Endodermal cell (in vitro differentiated cells): ENCODE measurements around the gene CCSER1. TPM values are rescaled to one million over a fixed set of nuclear protein-coding genes. Genes with fewer than 3 reads are reported as not detected.

Experiments
- DNase-seq: peaks from one replicate; pipeline ENCODE4 v3.0.0-alpha.2; 2017
- H3K27ac ChIP-seq: 2 replicates; pipeline ENCODE4 v1.5.1; 2013; ENCODE audit warnings: mild to moderate bottlenecking, low read depth, low read length, moderate library complexity
- H3K27me3 ChIP-seq: 2 replicates; pipeline ENCODE4 v1.6.1; 2013; ENCODE audit warnings: mild to moderate bottlenecking, low read length, moderate library complexity; ENCODE audit not compliant: insufficient read depth, control insufficient read depth, poor library complexity, severe bottlenecking
- H3K36me3 ChIP-seq: 2 replicates; pipeline ENCODE4 v1.7.0; 2013; ENCODE audit warnings: mild to moderate bottlenecking, low read length, moderate library complexity; ENCODE audit not compliant: control insufficient read depth, insufficient read depth
- H3K4me1 ChIP-seq: one replicate; pipeline ENCODE4 v1.7.0; 2013; ENCODE audit warnings: low read length; ENCODE audit not compliant: control insufficient read depth, insufficient read depth
- H3K4me3 ChIP-seq: 2 replicates; pipeline ENCODE4 v1.5.1; 2013; ENCODE audit warnings: mild to moderate bottlenecking, low read length, moderate library complexity
- H3K9ac ChIP-seq: 2 replicates; pipeline ENCODE4 v1.6.1; 2013; ENCODE audit warnings: mild to moderate bottlenecking, low read length, moderate library complexity; ENCODE audit not compliant: poor library complexity, severe bottlenecking; ENCODE audit errors: extremely low read depth
- H3K9me3 ChIP-seq: 2 replicates; pipeline ENCODE4 v1.6.1; 2013; ENCODE audit warnings: mild to moderate bottlenecking, low read length, moderate library complexity; ENCODE audit not compliant: control insufficient read depth
- H3K27ac Mint-ChIP-seq: 2 replicates; pipeline ENCODE4 v1.8.0; 2020; ENCODE audit warnings: mixed read lengths
- H3K27me3 Mint-ChIP-seq: 2 replicates; pipeline ENCODE4 v1.8.0; 2021; ENCODE audit warnings: mild to moderate bottlenecking, mixed read lengths; ENCODE audit not compliant: insufficient read depth
- H3K36me3 Mint-ChIP-seq: 2 replicates; pipeline ENCODE4 v1.8.0; 2020; ENCODE audit warnings: low read depth, mixed read lengths
- H3K4me1 Mint-ChIP-seq: 2 replicates; pipeline ENCODE4 v1.8.0; 2020; ENCODE audit warnings: mixed read lengths
- H3K4me3 Mint-ChIP-seq: 2 replicates; pipeline ENCODE4 v1.8.0; 2020; ENCODE audit warnings: mild to moderate bottlenecking, moderate library complexity, mixed read lengths
- H3K9me3 Mint-ChIP-seq: 2 replicates; pipeline ENCODE4 v1.8.0; 2020; ENCODE audit warnings: mild to moderate bottlenecking, mixed read lengths
- WGBS, 2 experiments: methylation state at CpG; one replicate each; pipeline versions ENCODE4 v1.1.5 to v1.1.7; 2013; ENCODE audit warnings: missing lambda C conversion rate in 2 of 2, mixed read lengths in 1 of 2; ENCODE audit not compliant: insufficient coverage in 1 of 2, insufficient read length in 1 of 2; 5-methylcytosine and 5-hydroxymethylcytosine counted together
- total RNA-seq, 2 donors: library from RNA; stranded (reverse); fragmentation: NEBNext Ultra II Directional in 1 of 2; extraction: Animal tissue kit (Norgen Biotek cat#: 25700) in 1 of 2; gene quantifications; 2 replicates in 1 of 2; 3 replicates in 1 of 2; pipeline ENCODE4 v1.2.1, GENCODE V29; 2021
- TF ChIP-seq, protein P1 (sequence below): fragments of 200-600 bp; sonication (generic); conservative IDR thresholded peaks from 2 replicates; pipeline ENCODE4 v1.5.0; 2021; ENCODE audit warnings: antibody characterized with exemption, mild to moderate bottlenecking

CCSER1 gene
- total RNA-seq, 2 donors from 2014 or later = 1.1 to 2.2 TPM

GRCh38 chr4:90112715-90113114, 14.5 kb upstream of the CCSER1 start:
- Mint-ChIP-seq H3K27me3 (no peaks in the 10 kb centered on the region), H3K4me3 (no peak overlapping the region), H3K4me1 (no peaks in the 10 kb centered on the region), H3K27ac (no peak overlapping the region), H3K9me3 (no peaks in the 10 kb centered on the region), H3K36me3 (no peaks in the 10 kb centered on the region)
- TF ChIP-seq, protein P1, sequence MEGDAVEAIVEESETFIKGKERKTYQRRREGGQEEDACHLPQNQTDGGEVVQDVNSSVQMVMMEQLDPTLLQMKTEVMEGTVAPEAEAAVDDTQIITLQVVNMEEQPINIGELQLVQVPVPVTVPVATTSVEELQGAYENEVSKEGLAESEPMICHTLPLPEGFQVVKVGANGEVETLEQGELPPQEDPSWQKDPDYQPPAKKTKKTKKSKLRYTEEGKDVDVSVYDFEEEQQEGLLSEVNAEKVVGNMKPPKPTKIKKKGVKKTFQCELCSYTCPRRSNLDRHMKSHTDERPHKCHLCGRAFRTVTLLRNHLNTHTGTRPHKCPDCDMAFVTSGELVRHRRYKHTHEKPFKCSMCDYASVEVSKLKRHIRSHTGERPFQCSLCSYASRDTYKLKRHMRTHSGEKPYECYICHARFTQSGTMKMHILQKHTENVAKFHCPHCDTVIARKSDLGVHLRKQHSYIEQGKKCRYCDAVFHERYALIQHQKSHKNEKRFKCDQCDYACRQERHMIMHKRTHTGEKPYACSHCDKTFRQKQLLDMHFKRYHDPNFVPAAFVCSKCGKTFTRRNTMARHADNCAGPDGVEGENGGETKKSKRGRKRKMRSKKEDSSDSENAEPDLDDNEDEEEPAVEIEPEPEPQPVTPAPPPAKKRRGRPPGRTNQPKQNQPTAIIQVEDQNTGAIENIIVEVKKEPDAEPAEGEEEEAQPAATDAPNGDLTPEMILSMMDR = no peak
- DNase-seq = no peak
- no peaks in the 10 kb centered on the region for H3K27me3 ChIP-seq
- no peaks in the 10 kb centered on the region for H3K36me3 ChIP-seq
- H3K9ac ChIP-seq = no peak overlapping the region
- H3K9me3 ChIP-seq = no peaks in the 10 kb centered on the region
- no peak overlapping the region for H3K4me3 ChIP-seq
- H3K27ac ChIP-seq = no peak overlapping the region
- H3K4me1 ChIP-seq = no peaks in the 10 kb centered on the region
- WGBS, 2 experiments = 100% methylated on average over 1 of the region's 2 CpGs

- Mint-ChIP-seq H3K36me3 (no peaks in the 10 kb centered on the region), H3K4me3 (no peak overlapping the region), H3K4me1 (peaks cover 1% of the 10 kb centered on the region), H3K27me3 (no peaks in the 10 kb centered on the region), H3K27ac (no peak overlapping the region), H3K9me3 (no peaks in the 10 kb centered on the region)
- Histone ChIP-seq H3K27ac (no peak overlapping the region), H3K9me3 (no peaks in the 10 kb centered on the region), H3K27me3 (no peaks in the 10 kb centered on the region), H3K9ac (no peak overlapping the region), H3K4me1 (no peaks in the 10 kb centered on the region), H3K4me3 (no peak overlapping the region), H3K36me3 (no peaks in the 10 kb centered on the region)
- TF ChIP-seq, protein P1 = no peak
- WGBS, 2 experiments = no CpG with 5 or more reads among the region's 2 CpGs
- DNase-seq = no peak
These were observed 13.2 kb upstream of the CCSER1 start for GRCh38 chr4:90113881-90114457.

DNA sequence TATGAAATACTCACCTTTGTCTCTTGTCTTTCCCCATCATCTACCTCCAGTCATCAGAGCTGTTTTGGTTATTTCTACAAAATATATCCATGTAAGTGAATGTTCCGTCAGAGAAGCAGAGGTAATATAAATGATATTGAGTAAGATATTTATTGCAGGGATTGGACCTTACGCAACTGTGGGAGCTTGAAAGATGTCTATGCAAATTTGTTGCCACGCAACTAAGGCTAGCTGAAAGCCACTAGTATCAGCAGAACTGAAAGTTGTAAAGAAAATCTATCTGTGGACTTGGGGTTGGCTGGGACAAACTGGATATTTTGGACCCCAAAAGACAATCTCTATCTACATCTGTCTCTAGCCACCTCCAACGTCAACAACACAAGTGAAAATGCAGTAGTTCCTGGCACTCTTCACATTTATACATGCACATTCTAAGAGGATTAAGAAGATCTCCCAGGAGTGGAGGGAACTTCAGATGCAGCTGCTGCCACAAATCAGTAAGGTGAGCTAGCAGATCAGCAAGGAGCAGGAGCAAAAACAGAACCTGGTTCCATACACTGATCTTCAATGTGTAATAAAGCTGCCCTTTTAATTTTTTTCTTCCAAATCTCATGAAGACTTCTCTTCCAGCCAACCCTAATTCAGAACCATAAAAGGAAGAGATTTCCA, 8.5 kb upstream of the CCSER1 start:
- Mint-ChIP-seq H3K9me3 (no peaks in the 10 kb centered on the region), H3K27me3 (no peaks in the 10 kb centered on the region), H3K4me3 (no peak overlapping the region), H3K27ac (no peak overlapping the region), H3K4me1 (peaks cover 11% of the 10 kb centered on the region), H3K36me3 (no peaks in the 10 kb centered on the region)
- 78 to 100% methylated on average over 3 to 4 of the region's 4 CpGs for WGBS, 2 experiments
- H3K27me3 ChIP-seq = no peaks in the 10 kb centered on the region
- H3K27ac ChIP-seq = no peak overlapping the region
- no peak overlapping the region for H3K4me3 ChIP-seq
- no peaks in the 10 kb centered on the region for H3K4me1 ChIP-seq
- DNase-seq = no peak
- no peak overlapping the region for H3K9ac ChIP-seq
- TF ChIP-seq, protein P1 = no peak
- H3K9me3 ChIP-seq = no peaks in the 10 kb centered on the region
- H3K36me3 ChIP-seq = no peaks in the 10 kb centered on the region
